ENCODE measurements around the gene MICU2. TPM values are rescaled to one million over a fixed set of nuclear protein-coding genes. Genes with fewer than 3 reads are reported as not detected.

MICU2 gene
- total RNA-seq, 2 experiments from 2014 or later = 37.5 to 51.3 TPM

DNA sequence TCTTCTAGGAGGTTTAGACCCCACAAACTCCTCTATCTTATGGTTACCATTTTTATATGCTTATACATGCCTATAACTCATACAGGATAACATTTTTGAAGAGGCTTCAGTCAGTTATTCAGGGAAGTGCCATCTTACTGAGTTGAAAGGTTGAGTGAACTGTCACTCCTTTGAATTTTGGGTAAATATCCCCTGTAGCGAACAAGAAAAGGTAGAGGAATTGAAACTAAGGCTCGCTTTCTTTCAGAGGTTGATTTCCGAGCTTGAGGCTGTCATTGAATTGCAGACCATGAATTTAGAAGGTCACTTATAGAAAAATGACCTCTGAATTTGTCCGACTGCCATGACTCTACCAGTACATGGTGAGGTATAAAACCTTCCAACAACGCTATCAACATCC lies 35.1 kb downstream of the MICU2 start:
- no peak overlapping the region for H3K27ac ChIP-seq (ENCODE audit: low read depth, low read length, poor library complexity, severe bottlenecking)
- intact Hi-C loops (cut with micrococcal nuclease; ENCODE audit: unreplicated experiment) = no loop called here
- H3K4me1 ChIP-seq (ENCODE audit: insufficient read depth, low read length, poor library complexity, severe bottlenecking) = no peaks in the 10 kb centered on the region
- no peak overlapping the region for H3K4me2 ChIP-seq (ENCODE audit: low read length)
- TF ChIP-seq, protein P1, sequence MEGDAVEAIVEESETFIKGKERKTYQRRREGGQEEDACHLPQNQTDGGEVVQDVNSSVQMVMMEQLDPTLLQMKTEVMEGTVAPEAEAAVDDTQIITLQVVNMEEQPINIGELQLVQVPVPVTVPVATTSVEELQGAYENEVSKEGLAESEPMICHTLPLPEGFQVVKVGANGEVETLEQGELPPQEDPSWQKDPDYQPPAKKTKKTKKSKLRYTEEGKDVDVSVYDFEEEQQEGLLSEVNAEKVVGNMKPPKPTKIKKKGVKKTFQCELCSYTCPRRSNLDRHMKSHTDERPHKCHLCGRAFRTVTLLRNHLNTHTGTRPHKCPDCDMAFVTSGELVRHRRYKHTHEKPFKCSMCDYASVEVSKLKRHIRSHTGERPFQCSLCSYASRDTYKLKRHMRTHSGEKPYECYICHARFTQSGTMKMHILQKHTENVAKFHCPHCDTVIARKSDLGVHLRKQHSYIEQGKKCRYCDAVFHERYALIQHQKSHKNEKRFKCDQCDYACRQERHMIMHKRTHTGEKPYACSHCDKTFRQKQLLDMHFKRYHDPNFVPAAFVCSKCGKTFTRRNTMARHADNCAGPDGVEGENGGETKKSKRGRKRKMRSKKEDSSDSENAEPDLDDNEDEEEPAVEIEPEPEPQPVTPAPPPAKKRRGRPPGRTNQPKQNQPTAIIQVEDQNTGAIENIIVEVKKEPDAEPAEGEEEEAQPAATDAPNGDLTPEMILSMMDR (conservative IDR thresholded peaks at IDR 0.05; ENCODE audit: low read length) = no peak
- DNase-seq (ENCODE audit: low spot score) = no peak
- 0 out of 2 replicates have a peak, but pooled peaks cover 4% of the 10 kb centered on the region for H4K20me1 ChIP-seq (ENCODE audit: insufficient read depth, low read length)
- H3K79me2 ChIP-seq (ENCODE audit: insufficient read depth, low read depth, low read length) = no peaks in the 10 kb centered on the region; the same call in 1 of the 2 replicates
- no TSS peak for BruUV-seq (replicated peaks)
- no peak overlapping the region for H3K4me3 ChIP-seq (ENCODE audit: low read depth, low read length, poor library complexity, severe bottlenecking)
- H3K36me3 ChIP-seq (ENCODE audit: insufficient read depth, low read length) = peaks cover 21% of the 10 kb centered on the region
- no peaks in the 10 kb centered on the region for H3K9me3 ChIP-seq (ENCODE audit: low read length)
- no peak overlapping the region for H2AFZ ChIP-seq (ENCODE audit: low read length)
- CTCF ChIA-PET (ENCODE audit: unreplicated experiment) = no interaction called here
- POLR2A ChIA-PET = interaction anchor here (0.5 to 2.4 kb wide), 4 partner anchors 9 to 137 kb away, joined by 3 to 8 read pairs (median 4); no protein-coding TSS in a partner anchor
- no peaks in the 10 kb centered on the region for H3K9me2 ChIP-seq (ENCODE audit: insufficient read depth, low read length)

- 0 out of 2 replicates have a peak, but pooled peaks cover 4% of the 10 kb centered on the region for H4K20me1 ChIP-seq (ENCODE audit: insufficient read depth, low read length)
- H2AFZ ChIP-seq (ENCODE audit: low read length) = no peak overlapping the region
- ChIA-PET CTCF (ENCODE audit: unreplicated experiment) (no interaction called here), POLR2A (interaction anchor here (0.9 to 2.4 kb wide), 3 partner anchors 10 to 21 kb away, joined by 3 to 8 read pairs (median 4); no protein-coding TSS in a partner anchor)
- H3K9me3 ChIP-seq (ENCODE audit: low read length) = no peaks in the 10 kb centered on the region
- no peak overlapping the region for H3K27ac ChIP-seq (ENCODE audit: low read depth, low read length, poor library complexity, severe bottlenecking)
- H3K4me3 ChIP-seq (ENCODE audit: low read depth, low read length, poor library complexity, severe bottlenecking) = no peak overlapping the region
- no peak overlapping the region for H3K4me2 ChIP-seq (ENCODE audit: low read length)
- TF ChIP-seq EZH2phosphoT487 (IDR thresholded peaks at IDR 0.05; ENCODE audit: borderline replicate concordance, low read depth, low read length) = no peak
- TF ChIP-seq, protein P1 (conservative IDR thresholded peaks at IDR 0.05; ENCODE audit: low read length) = no peak
- DNase-seq (ENCODE audit: low spot score) = no peak
- no peaks in the 10 kb centered on the region for H3K4me1 ChIP-seq (ENCODE audit: insufficient read depth, low read length, poor library complexity, severe bottlenecking)
- peaks cover 31% of the 10 kb centered on the region for H3K36me3 ChIP-seq (ENCODE audit: insufficient read depth, low read length)
- H3K9me2 ChIP-seq (ENCODE audit: insufficient read depth, low read length) = no peaks in the 10 kb centered on the region
- intact Hi-C loops (cut with micrococcal nuclease; ENCODE audit: unreplicated experiment) = no loop called here
- BruUV-seq (replicated peaks) = no TSS peak
- H3K79me2 ChIP-seq (ENCODE audit: insufficient read depth, low read depth, low read length) = no peaks in the 10 kb centered on the region; the same call in 1 of the 2 replicates
These were observed 36.3 kb downstream of the MICU2 start for GRCh38 chr13:21567714-21568113.

DNA sequence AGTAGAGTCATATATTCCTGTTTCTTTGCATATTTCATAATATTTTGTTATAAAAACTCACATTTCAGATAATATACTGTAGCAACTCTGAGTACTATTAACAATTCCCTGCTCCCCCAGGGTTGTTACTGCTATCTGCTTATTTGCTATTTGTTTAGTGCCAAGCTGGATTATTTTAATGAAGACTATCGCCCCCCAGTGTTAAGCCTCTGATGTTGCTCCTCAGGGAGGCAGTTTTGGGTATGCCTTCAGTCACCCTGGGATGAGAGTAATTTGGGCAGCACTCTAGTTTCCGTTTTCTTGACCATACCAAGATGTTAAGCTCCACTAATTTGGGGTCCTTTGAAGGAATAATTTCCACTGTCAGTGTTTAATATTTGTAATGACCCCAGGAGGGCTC lies 46.0 kb downstream of the MICU2 start:
- POLR2A ChIA-PET = interaction anchor here (0.6 to 1.1 kb wide), 2 partner anchors 12 to 39 kb away, joined by 3 to 4 read pairs; no protein-coding TSS in a partner anchor
- TF ChIP-seq, protein P1 (conservative IDR thresholded peaks at IDR 0.05; ENCODE audit: low read length) = peak; percentile 79
- no peak for TF ChIP-seq EZH2phosphoT487 (IDR thresholded peaks at IDR 0.05; ENCODE audit: borderline replicate concordance, low read depth, low read length)
- Histone ChIP-seq H3K4me1 (ENCODE audit: insufficient read depth, low read length, poor library complexity, severe bottlenecking) (no peaks in the 10 kb centered on the region), H3K27ac (ENCODE audit: low read depth, low read length, poor library complexity, severe bottlenecking) (no peak overlapping the region), H4K20me1 (ENCODE audit: insufficient read depth, low read length) (no peaks in the 10 kb centered on the region), H3K9me2 (ENCODE audit: insufficient read depth, low read length) (no peaks in the 10 kb centered on the region), H3K4me2 (ENCODE audit: low read length) (no peak overlapping the region), H3K9me3 (ENCODE audit: low read length) (no peaks in the 10 kb centered on the region), H2AFZ (ENCODE audit: low read length) (no peak overlapping the region), H3K36me3 (ENCODE audit: insufficient read depth, low read length) (peaks cover 34% of the 10 kb centered on the region), H3K79me2 (ENCODE audit: insufficient read depth, low read depth, low read length) (no peaks in the 10 kb centered on the region), H3K4me3 (ENCODE audit: low read depth, low read length, poor library complexity, severe bottlenecking) (no peak overlapping the region)
- DNase-seq (ENCODE audit: low spot score) = peak; percentile 34
- CTCF ChIA-PET (ENCODE audit: unreplicated experiment) = interaction anchor here (0.9 kb wide), 1 partner anchor 8 kb away, joined by 4 read pairs; no protein-coding TSS in a partner anchor
- no TSS peak for BruUV-seq (replicated peaks)
- intact Hi-C loops (cut with micrococcal nuclease; ENCODE audit: unreplicated experiment) = no loop called here

All from OCI-LY7 (cell line).